Skeletal muscle tissue (tissue), 4 donors: ENCODE measurements around the gene TMEM164. TPM values are rescaled to one million over a fixed set of nuclear protein-coding genes. Genes with fewer than 3 reads are reported as not detected.

ENCODE experiments used
- H3K27ac ChIP-seq: one replicate; pipeline ENCODE4 v1.7.0; 2013; ENCODE audit warnings: mild to moderate bottlenecking, low read depth, low read length, inconsistent platforms
- H3K27me3 ChIP-seq, 3 donors: one replicate each; pipeline ENCODE4 v1.7.0; 2013; ENCODE audit warnings: low read length in 3 of 3; ENCODE audit not compliant: control insufficient read depth in 3 of 3, insufficient read depth in 3 of 3
- H3K36me3 ChIP-seq, 3 donors: one replicate each; pipeline ENCODE4 v1.7.0; 2013; ENCODE audit warnings: low read length in 3 of 3; ENCODE audit not compliant: control insufficient read depth in 3 of 3, insufficient read depth in 3 of 3
- H3K4me1 ChIP-seq, 3 donors: one replicate each; pipeline ENCODE4 v1.7.0; 2013; ENCODE audit warnings: low read length in 3 of 3, mild to moderate bottlenecking in 3 of 3; ENCODE audit not compliant: control insufficient read depth in 3 of 3, insufficient read depth in 3 of 3
- H3K4me3 ChIP-seq, 3 donors: one replicate each; pipeline ENCODE4 v1.7.0; 2013; ENCODE audit warnings: low read length in 3 of 3
- H3K9ac ChIP-seq, 3 donors: one replicate each; pipeline ENCODE4 v1.7.0; 2013; ENCODE audit warnings: low read length in 3 of 3, mild to moderate bottlenecking in 3 of 3, moderate library complexity in 2 of 3, low read depth in 1 of 3
- H3K9me3 ChIP-seq, 3 donors: one replicate each; pipeline ENCODE4 v1.7.0; 2013; ENCODE audit warnings: low read length in 3 of 3; ENCODE audit not compliant: control insufficient read depth in 3 of 3
- total RNA-seq: library from RNA; depleted of rRNA; stranded (reverse); fragments of >200 nt; gene quantifications from one replicate; pipeline ENCODE4 v1.2.3, GENCODE V29; 2014
- donor health status: Osteomylitis.

TMEM164 gene
- total RNA-seq, 1 donor from 2014 or later = 15.1 TPM

- no peaks in the 10 kb centered on the region for H3K36me3 ChIP-seq
- peak overlapping the region in 2 of 3 donors; percentile 38 to 74 for H3K9ac ChIP-seq
- peak overlapping the region; percentile 72 to 74 (median 72) for H3K4me3 ChIP-seq
- H3K4me1 ChIP-seq = peaks cover 20 to 37% (median 26%) of the 10 kb centered on the region in 3 donors
- H3K27ac ChIP-seq = peak overlapping the region; percentile 75
- no peaks in the 10 kb centered on the region for H3K9me3 ChIP-seq
- H3K27me3 ChIP-seq = no peaks in the 10 kb centered on the region
These were observed 1.1 kb upstream of the TMEM164 start for GRCh38 chrX:110001740-110002299.

GRCh38 chrX:110003167-110004156 lies 548 bp downstream of the TMEM164 start:
- peaks cover 0 to 3% (median 0%) of the 10 kb centered on the region in 3 donors for H3K27me3 ChIP-seq
- peak overlapping the region; percentile 75 to 91 (median 76) for H3K9ac ChIP-seq
- no peaks in the 10 kb centered on the region for H3K9me3 ChIP-seq
- H3K4me3 ChIP-seq = peak overlapping the region; percentile 68 to 82 (median 68)
- H3K36me3 ChIP-seq = peaks cover 0 to 3% (median 0%) of the 10 kb centered on the region in 3 donors
- peak overlapping the region; percentile 75 for H3K27ac ChIP-seq
- H3K4me1 ChIP-seq = peaks cover 26 to 47% (median 34%) of the 10 kb centered on the region in 3 donors

- peaks cover 26 to 47% (median 37%) of the 10 kb centered on the region in 3 donors for H3K4me1 ChIP-seq
- H3K27ac ChIP-seq = peak overlapping the region; percentile 75
- peaks cover 0 to 3% (median 0%) of the 10 kb centered on the region in 3 donors for H3K36me3 ChIP-seq
- H3K9ac ChIP-seq = peak overlapping the region; percentile 30 to 91 (median 75)
- H3K9me3 ChIP-seq = no peaks in the 10 kb centered on the region
- peaks cover 0 to 3% (median 0%) of the 10 kb centered on the region in 3 donors for H3K27me3 ChIP-seq
- peak overlapping the region; percentile 68 to 82 (median 68) for H3K4me3 ChIP-seq
These were observed 1.3 kb downstream of the TMEM164 start for GRCh38 chrX:110004215-110004614.

- Histone ChIP-seq H3K4me3 (peak overlapping the region; percentile 68 to 82 (median 68)), H3K36me3 (peaks cover 0 to 3% (median 0%) of the 10 kb centered on the region in 3 donors), H3K27ac (peak overlapping the region; percentile 15), H3K4me1 (peaks cover 26 to 47% (median 37%) of the 10 kb centered on the region in 3 donors), H3K9ac (peak overlapping the region; percentile 47 to 91 (median 75)), H3K9me3 (no peaks in the 10 kb centered on the region), H3K27me3 (peaks cover 0 to 3% (median 0%) of the 10 kb centered on the region in 3 donors)
These were observed 1.9 kb downstream of the TMEM164 start for GRCh38 chrX:110004731-110005369.

- H3K9me3 ChIP-seq = no peaks in the 10 kb centered on the region
- peak overlapping the region in 1 of 3 donors; percentile 43 for H3K4me3 ChIP-seq
- H3K36me3 ChIP-seq = peaks cover 0 to 5% (median 3%) of the 10 kb centered on the region in 3 donors
- H3K27me3 ChIP-seq = peaks cover 0 to 3% (median 0%) of the 10 kb centered on the region in 3 donors
- no peak overlapping the region for H3K27ac ChIP-seq
- H3K9ac ChIP-seq = no peak overlapping the region
- H3K4me1 ChIP-seq = peaks cover 26 to 51% (median 37%) of the 10 kb centered on the region in 3 donors
These were observed 3.2 kb downstream of the TMEM164 start for GRCh38 chrX:110006161-110006560.

GRCh38 chrX:110006821-110007375 lies 4.0 kb downstream of the TMEM164 start:
- no peaks in the 10 kb centered on the region for H3K9me3 ChIP-seq
- H3K9ac ChIP-seq = peak overlapping the region in 2 of 3 donors; percentile 39 to 40
- no peak overlapping the region for H3K27ac ChIP-seq
- H3K27me3 ChIP-seq = peaks cover 0 to 3% (median 0%) of the 10 kb centered on the region in 3 donors
- peaks cover 25 to 49% (median 36%) of the 10 kb centered on the region in 3 donors for H3K4me1 ChIP-seq
- H3K4me3 ChIP-seq = peak overlapping the region in 1 of 3 donors; percentile 0
- peaks cover 2 to 8% (median 3%) of the 10 kb centered on the region in 3 donors for H3K36me3 ChIP-seq

- no peak overlapping the region for H3K27ac ChIP-seq
- peaks cover 0 to 3% (median 0%) of the 10 kb centered on the region in 3 donors for H3K27me3 ChIP-seq
- no peak overlapping the region for H3K4me3 ChIP-seq
- H3K36me3 ChIP-seq = peaks cover 3 to 11% (median 4%) of the 10 kb centered on the region in 3 donors
- H3K9ac ChIP-seq = peak overlapping the region in 1 of 3 donors; percentile 8
- peaks cover 29 to 55% (median 44%) of the 10 kb centered on the region in 3 donors for H3K4me1 ChIP-seq
- no peaks in the 10 kb centered on the region for H3K9me3 ChIP-seq
These were observed 5.2 kb downstream of the TMEM164 start for GRCh38 chrX:110008011-110008635.

GRCh38 chrX:110012818-110013485 lies 10.0 kb downstream of the TMEM164 start:
- peaks cover 21 to 44% (median 31%) of the 10 kb centered on the region in 3 donors for H3K4me1 ChIP-seq
- no peaks in the 10 kb centered on the region for H3K27me3 ChIP-seq
- no peak overlapping the region for H3K9ac ChIP-seq
- no peak overlapping the region for H3K4me3 ChIP-seq
- H3K9me3 ChIP-seq = no peaks in the 10 kb centered on the region
- no peak overlapping the region for H3K27ac ChIP-seq
- H3K36me3 ChIP-seq = peaks cover 3 to 11% (median 4%) of the 10 kb centered on the region in 3 donors
